ENCODE measurements around the gene RANBP17. TPM values are rescaled to one million over a fixed set of nuclear protein-coding genes. Genes with fewer than 3 reads are reported as not detected.

RANBP17 gene
- total and polyA plus RNA-seq, 2 experiments from 2014 or later, result 3.7 to 3.8 TPM

DNA sequence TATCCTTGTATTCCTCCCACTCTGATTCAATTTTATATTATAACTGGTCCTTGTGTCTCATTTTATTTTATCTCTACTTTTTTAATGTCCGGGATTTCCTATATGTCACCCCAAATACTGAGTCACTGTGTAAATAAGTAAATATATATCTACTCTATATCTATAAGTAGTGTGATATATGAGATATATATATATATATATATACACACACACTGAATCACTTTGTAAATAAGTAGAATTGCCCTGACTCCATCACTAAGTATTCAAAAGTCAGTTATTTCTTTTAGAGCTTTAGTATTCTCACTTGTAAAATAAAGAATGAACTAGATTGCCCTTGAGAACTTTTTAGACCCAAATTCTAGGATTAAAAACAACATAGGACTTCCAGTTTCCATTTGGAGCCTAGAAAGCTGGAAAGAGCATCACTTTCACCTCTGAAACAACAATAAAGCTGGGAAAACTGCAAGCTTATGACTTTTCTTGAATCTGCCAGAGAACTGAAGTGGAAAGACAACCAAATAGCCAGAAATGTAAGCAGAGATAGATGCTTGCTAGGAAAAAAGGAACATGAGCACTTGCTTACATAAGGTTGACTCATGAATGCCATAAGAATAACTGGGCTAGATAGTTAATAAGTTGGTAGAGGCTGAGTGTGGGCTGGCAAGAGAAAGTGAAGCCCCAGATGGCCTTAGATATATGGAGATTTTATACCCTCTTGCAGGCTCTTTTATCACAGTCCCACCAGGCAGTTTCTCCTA lies 276.1 kb downstream of the RANBP17 start:
- Histone ChIP-seq H3F3A (ENCODE audit: insufficient read depth) (no peaks in the 10 kb centered on the region), H3K27me3 (replicated peaks; ENCODE audit: insufficient read depth) (no peaks in the 10 kb centered on the region), H3K9me2 (ENCODE audit: insufficient read depth) (no peaks in the 10 kb centered on the region), H3K4me2 (ENCODE audit: unreplicated experiment) (no peak overlapping the region), H3K9me3 (ENCODE audit: low read depth) (no peaks in the 10 kb centered on the region), H3K4me3 (no peak overlapping the region), H3K9ac (no peak overlapping the region), H3K79me2 (ENCODE audit: insufficient read depth) (no peaks in the 10 kb centered on the region), H4K20me1 (ENCODE audit: insufficient read depth) (no peaks in the 10 kb centered on the region), H2AFZ (peak overlapping the region; percentile 52; the same call in 1 of the 2 replicates), H3K36me3 (ENCODE audit: low read depth) (no peaks in the 10 kb centered on the region), H3K27ac (0 out of 2 replicates have a peak overlapping the region, but pooled peaks have one; percentile 23), H3K4me1 (ENCODE audit: insufficient read depth) (no peaks in the 10 kb centered on the region)
- 63 to 72% methylated on average over 1 of the region's 1 CpG for WGBS, 2 experiments (ENCODE audit: low coverage in 1 of 2, low lambda C conversion rate in 2 of 2, missing lambda C conversion rate in 2 of 2)
- peak; percentile 60 for DNase-seq
- in situ Hi-C loops (cut with MboI), result no loop called here
- TF ChIP-seq EZH2 (IDR thresholded peaks at IDR 0.05; ENCODE audit: insufficient read depth, poor library complexity, severe bottlenecking), result no peak
- TF ChIP-seq EZH2phosphoT487 (IDR thresholded peaks at IDR 0.05; ENCODE audit: insufficient read depth, low read depth), result no peak

- H3K9ac ChIP-seq, result no peak overlapping the region
- no peaks in the 10 kb centered on the region for H3K79me2 ChIP-seq (ENCODE audit: insufficient read depth)
- no peaks in the 10 kb centered on the region for H3K9me2 ChIP-seq (ENCODE audit: insufficient read depth)
- no peak for DNase-seq
- H3K4me3 ChIP-seq, result no peak overlapping the region
- H3K4me2 ChIP-seq (ENCODE audit: unreplicated experiment), result no peak overlapping the region
- no peaks in the 10 kb centered on the region for H3K9me3 ChIP-seq (ENCODE audit: low read depth)
- no peaks in the 10 kb centered on the region for H3K36me3 ChIP-seq (ENCODE audit: low read depth)
- no peak overlapping the region for H2AFZ ChIP-seq
- H3K27ac ChIP-seq, result no peak overlapping the region
- H3K4me1 ChIP-seq (ENCODE audit: insufficient read depth), result no peaks in the 10 kb centered on the region
- in situ Hi-C loops (cut with MboI), result no loop called here
- no peaks in the 10 kb centered on the region for H3K27me3 ChIP-seq (replicated peaks; ENCODE audit: insufficient read depth)
- no peak for TF ChIP-seq EZH2 (IDR thresholded peaks at IDR 0.05; ENCODE audit: insufficient read depth, poor library complexity, severe bottlenecking)
- TF ChIP-seq EZH2phosphoT487 (IDR thresholded peaks at IDR 0.05; ENCODE audit: insufficient read depth, low read depth), result no peak
- H4K20me1 ChIP-seq (ENCODE audit: insufficient read depth), result no peaks in the 10 kb centered on the region
- no peaks in the 10 kb centered on the region for H3F3A ChIP-seq (ENCODE audit: insufficient read depth)
Observed at GRCh38 chr5:171139227-171139626, 277.4 kb downstream of the RANBP17 start.

DNA sequence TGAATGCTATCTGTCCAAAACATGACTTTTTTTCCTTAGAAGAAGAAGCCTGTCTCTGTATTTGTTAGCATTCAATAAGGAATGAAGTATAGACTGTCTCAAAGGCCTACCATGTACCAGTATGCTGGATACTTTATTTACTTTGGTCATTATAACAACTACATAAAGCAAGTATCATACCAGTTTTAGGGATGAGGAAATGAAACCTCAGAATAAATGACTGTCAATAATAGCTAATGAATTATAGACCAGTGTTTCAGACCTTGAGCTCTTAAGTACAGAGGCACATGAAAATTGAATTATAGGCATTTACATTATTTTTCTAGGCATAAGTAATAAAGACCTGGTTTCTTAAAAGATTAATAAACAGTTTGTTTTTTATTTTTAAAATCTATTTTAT lies 280.8 kb downstream of the RANBP17 start:
- Histone ChIP-seq H3K9ac (no peak overlapping the region), H3K4me2 (ENCODE audit: unreplicated experiment) (no peak overlapping the region)
- in situ Hi-C loops (cut with MboI), result no loop called here

DNA sequence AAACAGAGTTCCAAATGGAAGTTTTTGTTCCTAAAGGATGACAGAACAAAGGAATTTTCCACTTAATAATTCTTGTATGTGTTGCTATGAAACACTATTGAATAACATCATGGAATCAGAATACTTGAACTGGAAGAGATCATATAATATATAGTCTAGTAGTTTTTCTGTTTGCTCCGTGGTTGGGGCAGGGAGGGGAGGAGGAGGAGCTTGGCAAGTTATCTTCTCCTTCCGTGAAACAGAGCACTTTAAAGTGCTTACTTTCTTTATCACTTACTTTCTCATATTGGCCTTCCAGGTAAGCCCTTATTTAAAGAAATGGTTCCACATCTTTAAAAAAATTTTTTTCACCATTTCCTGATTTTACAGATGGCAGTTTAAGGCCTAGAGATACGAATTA lies 281.4 kb downstream of the RANBP17 start:
- Histone ChIP-seq H3K27ac (no peak overlapping the region), H3K4me1 (ENCODE audit: insufficient read depth) (no peaks in the 10 kb centered on the region), H3K9me3 (ENCODE audit: low read depth) (no peaks in the 10 kb centered on the region), H3K9me2 (ENCODE audit: insufficient read depth) (no peaks in the 10 kb centered on the region), H3K9ac (no peak overlapping the region), H3K4me2 (ENCODE audit: unreplicated experiment) (no peak overlapping the region), H2AFZ (no peak overlapping the region), H3F3A (ENCODE audit: insufficient read depth) (no peaks in the 10 kb centered on the region), H3K4me3 (no peak overlapping the region), H3K27me3 (replicated peaks; ENCODE audit: insufficient read depth) (no peaks in the 10 kb centered on the region; the same call in 1 of the 2 replicates), H3K36me3 (ENCODE audit: low read depth) (no peaks in the 10 kb centered on the region), H3K79me2 (ENCODE audit: insufficient read depth) (no peaks in the 10 kb centered on the region), H4K20me1 (ENCODE audit: insufficient read depth) (no peaks in the 10 kb centered on the region)
- DNase-seq, result no peak
- WGBS, 2 experiments (ENCODE audit: low coverage in 1 of 2, low lambda C conversion rate in 2 of 2, missing lambda C conversion rate in 2 of 2), result 36 to 40% methylated on average over 3 of the region's 3 CpGs
- in situ Hi-C loops (cut with MboI), result no loop called here
- TF ChIP-seq EZH2phosphoT487 (IDR thresholded peaks at IDR 0.05; ENCODE audit: insufficient read depth, low read depth) (no peak), EZH2 (IDR thresholded peaks at IDR 0.05; ENCODE audit: insufficient read depth, poor library complexity, severe bottlenecking) (no peak)

More for the DNA sequence above, 280.8 kb downstream of the RANBP17 start:
- H3F3A ChIP-seq (ENCODE audit: insufficient read depth), result no peaks in the 10 kb centered on the region
- no peak overlapping the region for H3K27ac ChIP-seq
- DNase-seq, result no peak
- TF ChIP-seq EZH2 (IDR thresholded peaks at IDR 0.05; ENCODE audit: insufficient read depth, poor library complexity, severe bottlenecking), result no peak
- TF ChIP-seq EZH2phosphoT487 (IDR thresholded peaks at IDR 0.05; ENCODE audit: insufficient read depth, low read depth), result no peak
- no peaks in the 10 kb centered on the region; the same call in 1 of the 2 replicates for H3K27me3 ChIP-seq (replicated peaks; ENCODE audit: insufficient read depth)
- H4K20me1 ChIP-seq (ENCODE audit: insufficient read depth), result no peaks in the 10 kb centered on the region
- no peaks in the 10 kb centered on the region for H3K9me2 ChIP-seq (ENCODE audit: insufficient read depth)
- H2AFZ ChIP-seq, result no peak overlapping the region
- no peaks in the 10 kb centered on the region for H3K36me3 ChIP-seq (ENCODE audit: low read depth)
- H3K4me3 ChIP-seq, result no peak overlapping the region
- no peaks in the 10 kb centered on the region for H3K9me3 ChIP-seq (ENCODE audit: low read depth)
- no peaks in the 10 kb centered on the region for H3K4me1 ChIP-seq (ENCODE audit: insufficient read depth)
- no peaks in the 10 kb centered on the region for H3K79me2 ChIP-seq (ENCODE audit: insufficient read depth)
